HCT116 (cell line): ENCODE results near the gene TCOF1. TPM values are rescaled to one million over a fixed set of nuclear protein-coding genes. Genes with fewer than 3 reads are reported as not detected.

Experiments
- ATAC-seq: fragments of 200-7000 bp; cut with Tn5 transposase; 2 replicates; pipeline ENCODE4 v1.9.1; 2020; ENCODE audit warnings: mild to moderate bottlenecking, moderate library complexity
- BruUV-seq: library from RNA; stranded (reverse); fragments of 400-500 nt; replicated peaks from 2 replicates; lab custom pipeline; 2021; lab: Mats Ljungman, UMichigan
- CTCF ChIA-PET: fragments of 300-600 bp; sonication (Branson Sonifier 250); formaldehyde crosslinking; loops from one replicate; lab custom pipeline; 2021; ENCODE audit warnings: antibody characterized with exemption; lab: Charles Lee
- POLR2A ChIA-PET: fragments of 300-600, 350-600 bp; sonication (Branson Sonifier 250); formaldehyde crosslinking; loops from one replicate; lab custom pipeline; 2021; ENCODE audit warnings: antibody characterized with exemption; lab: Charles Lee
- RAD21 ChIA-PET, 2 experiments: fragments of 300-600 bp; sonication (Branson Sonifier 250); formaldehyde crosslinking; loops; one replicate each; lab custom pipeline; 2023; ENCODE audit warnings: low total read pairs in 2 of 2; ENCODE audit not compliant: uncharacterized antibody in 2 of 2, unreplicated experiment in 2 of 2, low non-redundant PET in 1 of 2; lab: Charles Lee
- DNase-seq: peaks from one replicate; pipeline ENCODE4 v3.0.0-alpha.2; 2010; ENCODE audit warnings: low read depth, low spot score
- H2AFZ ChIP-seq: fragments of 200-600 bp; shearing (Covaris generic), sonication (generic); 2 replicates; pipeline ENCODE4 v1.6.1; 2017; ENCODE audit warnings: low read depth, mixed run types, mixed read lengths, antibody characterized with exemption, low read length; ENCODE audit not compliant: poor library complexity, severe bottlenecking
- H3K27ac ChIP-seq: 2 replicates; pipeline ENCODE4 v1.5.1; 2012; ENCODE audit warnings: low read depth, low read length
- H3K27me3 ChIP-seq: fragments of 200-600 bp; sonication (generic); 2 replicates; pipeline ENCODE4 v1.6.1; 2016; ENCODE audit warnings: mixed run types, low read length, mixed read lengths; ENCODE audit not compliant: insufficient read depth
- H3K36me3 ChIP-seq, 2 experiments: fragments of 200-500 bp in 1 of 2; fragments of 200-600 bp in 1 of 2; sonication (Bioruptor generic) in 1 of 2; sonication (generic) in 1 of 2; 2 replicates each; pipeline versions ENCODE4 v1.5.1 to v1.6.1; 2014 to 2016; ENCODE audit warnings: low read length in 2 of 2, inconsistent platforms in 1 of 2, mixed read lengths in 1 of 2, mixed run types in 1 of 2; ENCODE audit not compliant: insufficient read depth in 2 of 2, control insufficient read depth in 1 of 2
- H3K4me1 ChIP-seq, 2 experiments: fragments of 200-600 bp in 1 of 2; sonication (generic) in 1 of 2; 2 replicates each; pipeline versions ENCODE4 v1.5.1 to v1.6.1; 2012 to 2017; ENCODE audit warnings: low read length in 2 of 2, inconsistent platforms in 1 of 2, mild to moderate bottlenecking in 1 of 2, mixed read lengths in 1 of 2, mixed run types in 1 of 2, moderate library complexity in 1 of 2; ENCODE audit not compliant: insufficient read depth in 2 of 2, control insufficient read depth in 1 of 2
- H3K4me2 ChIP-seq: fragments of 200-600 bp; sonication (generic); 2 replicates; pipeline ENCODE4 v1.6.1; 2017; ENCODE audit warnings: mixed run types, low read length, mixed read lengths
- H3K4me3 ChIP-seq, 2 experiments: fragments of 200-600 bp in 1 of 2; sonication (generic) in 1 of 2; replicated peaks in 1 of 2; 2 replicates each; pipeline ENCODE4 v1.5.1; 2011 to 2016; ENCODE audit warnings: low read length in 2 of 2, control low read depth in 1 of 2, low read depth in 1 of 2, mild to moderate bottlenecking in 1 of 2, mixed read lengths in 1 of 2, mixed run types in 1 of 2
- H3K79me2 ChIP-seq: fragments of 200-600 bp; sonication (generic); 2 replicates; pipeline ENCODE4 v1.6.1; 2017; ENCODE audit warnings: mild to moderate bottlenecking, mixed run types, low read length, moderate library complexity, mixed read lengths; ENCODE audit not compliant: insufficient read depth
- H3K9ac ChIP-seq: fragments of 200-600 bp; sonication (generic); 2 replicates; pipeline ENCODE4 v1.6.1; 2016; ENCODE audit warnings: low read length, mixed read lengths
- H3K9me2 ChIP-seq: fragments of 200-600 bp; sonication (generic), shearing (Covaris generic); 2 replicates; pipeline ENCODE4 v1.6.1; 2017; ENCODE audit warnings: mixed run types, mild to moderate bottlenecking, moderate library complexity; ENCODE audit not compliant: insufficient read depth
- H3K9me3 ChIP-seq, 2 experiments: fragments of 200-500 bp in 1 of 2; fragments of 200-600 bp in 1 of 2; sonication (Bioruptor generic) in 1 of 2; sonication (generic) in 1 of 2; 2 replicates each; pipeline ENCODE4 v1.6.1; 2014 to 2017; ENCODE audit warnings: low read length in 2 of 2, mixed read lengths in 2 of 2, inconsistent platforms in 1 of 2, low read depth in 1 of 2, mild to moderate bottlenecking in 1 of 2, mixed run types in 1 of 2, moderate library complexity in 1 of 2; ENCODE audit not compliant: control insufficient read depth in 1 of 2, insufficient read depth in 1 of 2
- H4K20me1 ChIP-seq: fragments of 200-600 bp; sonication (generic), shearing (Covaris generic); 2 replicates; pipeline ENCODE4 v1.6.1; 2017; ENCODE audit warnings: mixed run types, mild to moderate bottlenecking, moderate library complexity; ENCODE audit not compliant: insufficient read depth
- ATF3 ChIP-seq: IDR thresholded peaks from 2 replicates; pipeline ENCODE4 v1.6.1; 2012
- CBX3 ChIP-seq: IDR thresholded peaks from 2 replicates; pipeline ENCODE4 v1.6.1; 2012; ENCODE audit warnings: low read depth
- CEBPB ChIP-seq: IDR thresholded peaks from 2 replicates; pipeline ENCODE4 v1.6.1; 2012; ENCODE audit warnings: low read depth
- CTCF ChIP-seq, 3 experiments: fragments of 200-600 bp in 1 of 3; sonication (generic) in 1 of 3; IDR thresholded peaks in 2 of 3; conservative IDR thresholded peaks in 1 of 3; 2 replicates each; pipeline ENCODE4 v1.5.1; 2012 to 2017; ENCODE audit warnings: low read depth in 2 of 3, low read length in 2 of 3, antibody characterized with exemption in 1 of 3, borderline replicate concordance in 1 of 3, control low read depth in 1 of 3, mild to moderate bottlenecking in 1 of 3, mixed read lengths in 1 of 3, mixed run types in 1 of 3, moderate library complexity in 1 of 3; ENCODE audit not compliant: insufficient read depth in 1 of 3
- EGR1 ChIP-seq: IDR thresholded peaks from 2 replicates; pipeline ENCODE4 v1.6.1; 2012; ENCODE audit warnings: low read depth
- EZH2 ChIP-seq: fragments of 200-600 bp; sonication (generic); IDR thresholded peaks from 2 replicates; pipeline ENCODE4 v1.6.1; 2017; ENCODE audit warnings: antibody characterized with exemption, mixed run types
- EZH2phosphoT487 ChIP-seq: fragments of 200-600 bp; IDR thresholded peaks from 2 replicates; pipeline ENCODE4 v1.6.1; 2018; ENCODE audit warnings: antibody characterized with exemption, borderline replicate concordance
- FOSL1 ChIP-seq: IDR thresholded peaks from 2 replicates; pipeline ENCODE4 v1.6.1; 2012; ENCODE audit warnings: low read depth
- JUND ChIP-seq: IDR thresholded peaks from 2 replicates; pipeline ENCODE4 v1.6.1; 2012
- MAX ChIP-seq: IDR thresholded peaks from 2 replicates; pipeline ENCODE4 v1.6.1; 2012
- POLR2A ChIP-seq: IDR thresholded peaks from 2 replicates; pipeline ENCODE4 v1.7.0; 2011; ENCODE audit warnings: borderline replicate concordance; ENCODE audit not compliant: insufficient read depth, insufficient read length; ENCODE audit errors: extremely low read depth
- POLR2AphosphoS5 ChIP-seq: IDR thresholded peaks from 2 replicates; pipeline ENCODE4 v1.6.1; 2011; ENCODE audit warnings: mild to moderate bottlenecking, low read depth, low read length, moderate library complexity
- RAD21 ChIP-seq: IDR thresholded peaks from 2 replicates; pipeline ENCODE4 v1.6.1; 2012; ENCODE audit warnings: low read depth, mild to moderate bottlenecking
- REST ChIP-seq: IDR thresholded peaks from 2 replicates; pipeline ENCODE4 v1.6.1; 2012; ENCODE audit warnings: low read depth
- SIN3A ChIP-seq: IDR thresholded peaks from 2 replicates; pipeline ENCODE4 v1.6.1; 2012; ENCODE audit warnings: low read depth
- TCF7L2 ChIP-seq: IDR thresholded peaks from 2 replicates; pipeline ENCODE4 v1.7.0; 2011; ENCODE audit warnings: borderline replicate concordance, inconsistent platforms; ENCODE audit not compliant: insufficient read depth, insufficient read length; ENCODE audit errors: extremely low read depth
- YY1 ChIP-seq: IDR thresholded peaks from 2 replicates; pipeline ENCODE4 v1.6.1; 2011; ENCODE audit warnings: low read length, low read depth, moderate library complexity, mild to moderate bottlenecking; ENCODE audit not compliant: insufficient replicate concordance; ENCODE audit errors: extremely low read depth
- ZBTB33 ChIP-seq: IDR thresholded peaks from 2 replicates; pipeline ENCODE4 v1.6.1; 2011; ENCODE audit warnings: mild to moderate bottlenecking, low read length, moderate library complexity; ENCODE audit not compliant: insufficient replicate concordance; ENCODE audit errors: extremely low read depth
- ZNF274 ChIP-seq: fragments of 200-500 bp; sonication (Bioruptor generic); IDR thresholded peaks from 2 replicates; pipeline ENCODE4 v1.6.1; 2014; ENCODE audit warnings: mild to moderate bottlenecking, low read depth, low read length, inconsistent platforms
- intact Hi-C: fragments of 100-400 bp; cut with micrococcal nuclease; formaldehyde crosslinking; loops from 2 replicates; pipeline ENCODE4 v1.10.0; 2022
- total RNA-seq: library from RNA; stranded (reverse); gene quantifications from one replicate; pipeline ENCODE4 v1.2.1, GENCODE V29; 2021; ENCODE audit not compliant: unreplicated experiment

Gene TCOF1
- total RNA-seq, 1 experiment from 2014 or later: 94.7 TPM

GRCh38 chr5:150342583-150342982, 14.9 kb upstream of the TCOF1 start:
- Histone ChIP-seq H3K9ac (no peak overlapping the region), H3K9me2 (no peaks in the 10 kb centered on the region), H3K9me3 (no peaks in the 10 kb centered on the region), H3K4me3 (no peak overlapping the region), H3K4me1 (no peaks in the 10 kb centered on the region), H3K36me3 (no peaks in the 10 kb centered on the region), H3K4me2 (no peak overlapping the region), H2AFZ (no peak overlapping the region), H3K27me3 (no peaks in the 10 kb centered on the region)
- ATAC-seq: no peak
- TF ChIP-seq EZH2 (no peak), POLR2AphosphoS5 (no peak), ZBTB33 (no peak), POLR2A (no peak), JUND (no peak), MAX (no peak), SIN3A (no peak), RAD21 (no peak), ZNF274 (no peak), REST (no peak), CEBPB (no peak), EGR1 (no peak), YY1 (no peak), CTCF (IDR thresholded peaks at IDR 0.05 in 2 of 3, conservative IDR thresholded peaks at IDR 0.05 in 1 of 3; ENCODE audit: borderline replicate concordance in 1 of 3, insufficient read depth in 1 of 3, low read depth in 2 of 3, low read length in 2 of 3) (no peak), TCF7L2 (no peak), CBX3 (no peak), EZH2phosphoT487 (no peak), FOSL1 (no peak), ATF3 (no peak)
- TF ChIP-seq, all 23 proteins: peak for 0
- no TSS peak for BruUV-seq
- DNase-seq: no peak
- H3K79me2 ChIP-seq: no peaks in the 10 kb centered on the region
- intact Hi-C loops: no loop called here
- RAD21 ChIA-PET: no interaction called here
- POLR2A ChIA-PET: interaction anchor here (1.4 kb wide), 1 partner anchor 8 kb away, joined by 3 read pairs; no protein-coding TSS in a partner anchor
- H4K20me1 ChIP-seq: no peaks in the 10 kb centered on the region
- no peak overlapping the region for H3K27ac ChIP-seq
- CTCF ChIA-PET: no interaction called here
